ENCODE results near the gene LRRC55.

LRRC55 gene

GRCh38 chr11:57182896-57183295 lies 1.1 kb downstream of the LRRC55 start:
- TF ChIP-seq, protein P1, sequence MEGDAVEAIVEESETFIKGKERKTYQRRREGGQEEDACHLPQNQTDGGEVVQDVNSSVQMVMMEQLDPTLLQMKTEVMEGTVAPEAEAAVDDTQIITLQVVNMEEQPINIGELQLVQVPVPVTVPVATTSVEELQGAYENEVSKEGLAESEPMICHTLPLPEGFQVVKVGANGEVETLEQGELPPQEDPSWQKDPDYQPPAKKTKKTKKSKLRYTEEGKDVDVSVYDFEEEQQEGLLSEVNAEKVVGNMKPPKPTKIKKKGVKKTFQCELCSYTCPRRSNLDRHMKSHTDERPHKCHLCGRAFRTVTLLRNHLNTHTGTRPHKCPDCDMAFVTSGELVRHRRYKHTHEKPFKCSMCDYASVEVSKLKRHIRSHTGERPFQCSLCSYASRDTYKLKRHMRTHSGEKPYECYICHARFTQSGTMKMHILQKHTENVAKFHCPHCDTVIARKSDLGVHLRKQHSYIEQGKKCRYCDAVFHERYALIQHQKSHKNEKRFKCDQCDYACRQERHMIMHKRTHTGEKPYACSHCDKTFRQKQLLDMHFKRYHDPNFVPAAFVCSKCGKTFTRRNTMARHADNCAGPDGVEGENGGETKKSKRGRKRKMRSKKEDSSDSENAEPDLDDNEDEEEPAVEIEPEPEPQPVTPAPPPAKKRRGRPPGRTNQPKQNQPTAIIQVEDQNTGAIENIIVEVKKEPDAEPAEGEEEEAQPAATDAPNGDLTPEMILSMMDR (IDR thresholded peaks at IDR 0.05; ENCODE audit: low read depth, low read length): no peak
- H3K4me3 ChIP-seq (ENCODE audit: low read depth, low read length): no peak overlapping the region

- no peak overlapping the region for H3K4me3 ChIP-seq (ENCODE audit: low read depth, low read length)
- TF ChIP-seq, protein P1 (IDR thresholded peaks at IDR 0.05; ENCODE audit: low read depth, low read length): no peak
These were observed 8.8 kb downstream of the LRRC55 start for GRCh38 chr11:57190548-57190947.

DNA sequence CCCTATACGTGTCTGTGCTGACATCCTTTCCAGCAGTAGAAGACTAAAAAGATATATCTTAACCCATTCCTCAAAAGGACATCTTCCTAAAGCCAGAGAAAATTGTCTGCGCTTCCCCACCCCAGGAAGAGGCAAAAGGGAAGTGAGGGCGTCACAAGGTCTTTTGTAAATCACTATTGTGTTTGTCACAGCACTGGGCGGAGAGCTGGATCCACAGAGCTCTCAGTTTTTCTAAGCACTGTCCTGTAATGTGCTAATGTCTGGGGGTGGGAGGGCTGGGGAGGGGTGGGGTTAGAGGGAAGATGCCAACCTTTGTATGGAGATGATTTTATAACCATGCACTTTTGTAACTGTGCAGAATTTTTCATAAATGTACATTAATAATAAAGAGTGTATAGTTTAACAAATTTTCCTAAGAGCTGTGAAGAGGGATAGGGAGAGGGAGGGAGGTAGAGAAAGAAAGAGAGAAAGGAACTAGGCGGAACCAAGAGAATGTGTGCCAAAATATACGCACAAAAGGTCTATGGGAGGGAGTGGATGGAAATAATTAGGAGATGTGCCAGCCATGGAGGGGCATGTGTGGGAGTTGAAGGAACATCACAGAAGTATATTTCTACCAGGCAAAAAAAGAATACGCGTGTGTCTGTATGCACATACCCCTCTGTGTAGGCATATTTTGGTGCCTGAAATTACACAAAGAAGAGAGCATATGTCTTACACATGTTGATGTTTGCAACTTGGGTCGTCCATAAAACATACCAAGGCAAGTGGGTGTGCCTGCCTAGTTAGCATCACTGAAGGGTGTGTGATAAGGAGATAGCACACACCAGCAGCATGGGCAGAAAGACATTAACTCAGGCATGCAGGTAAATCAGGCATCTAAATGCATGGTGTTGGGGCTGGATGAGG lies 9.8 kb downstream of the LRRC55 start:
- TF ChIP-seq, protein P1 (IDR thresholded peaks at IDR 0.05; ENCODE audit: low read depth, low read length): no peak
- no peak overlapping the region for H3K4me3 ChIP-seq (ENCODE audit: low read depth, low read length)

- H3K4me3 ChIP-seq (ENCODE audit: low read depth, low read length): no peak overlapping the region
These were observed 10.6 kb downstream of the LRRC55 start for GRCh38 chr11:57192316-57192715.

GRCh38 chr11:57196596-57196995 lies 14.8 kb downstream of the LRRC55 start:
- H3K4me3 ChIP-seq (ENCODE audit: low read depth, low read length): no peak overlapping the region

More at GRCh38 chr11:57192316-57192715, 10.6 kb downstream of the LRRC55 start:
- TF ChIP-seq, protein P1 (IDR thresholded peaks at IDR 0.05; ENCODE audit: low read depth, low read length): no peak

GRCh38 chr11:57197762-57198161 lies 16.0 kb downstream of the LRRC55 start:
- TF ChIP-seq, protein P1 (IDR thresholded peaks at IDR 0.05; ENCODE audit: low read depth, low read length): no peak
- H3K4me3 ChIP-seq (ENCODE audit: low read depth, low read length): no peak overlapping the region

More at GRCh38 chr11:57196596-57196995, 14.8 kb downstream of the LRRC55 start:
- TF ChIP-seq, protein P1 (IDR thresholded peaks at IDR 0.05; ENCODE audit: low read depth, low read length): no peak

- no peak overlapping the region for H3K4me3 ChIP-seq (ENCODE audit: low read depth, low read length)
- TF ChIP-seq, protein P1 (IDR thresholded peaks at IDR 0.05; ENCODE audit: low read depth, low read length): no peak
These were observed 17.6 kb downstream of the LRRC55 start for GRCh38 chr11:57199330-57199729.

Data from WI38 (cell line).